MM.1S (cell line): ENCODE measurements around the gene N4BP2L2.

Experiments
- DNase-seq: peaks from one replicate; pipeline ENCODE4 v3.0.0-alpha.2; 2015
- H2AFZ ChIP-seq: fragments of 300-600 bp; sonication (generic); 2 replicates; pipeline ENCODE4 v1.6.0; 2016; ENCODE audit warnings: antibody characterized with exemption, low read length
- H3F3A ChIP-seq: fragments of 300-600 bp; sonication (generic); 2 replicates; pipeline ENCODE4 v1.6.1; 2016; ENCODE audit warnings: mild to moderate bottlenecking, antibody characterized with exemption, low read length, moderate library complexity, mixed read lengths; ENCODE audit not compliant: insufficient read depth
- H3K27ac ChIP-seq: fragments of 300-600 bp; sonication (generic); 2 replicates; pipeline ENCODE4 v1.5.1; 2016; ENCODE audit warnings: mild to moderate bottlenecking, low read length
- H3K27me3 ChIP-seq: fragments of 300-600 bp; sonication (generic); replicated peaks from 2 replicates; pipeline ENCODE4 v1.6.0; 2016; ENCODE audit warnings: low read length; ENCODE audit not compliant: insufficient read depth
- H3K36me3 ChIP-seq: fragments of 300-600 bp; sonication (generic); replicated peaks from 2 replicates; pipeline ENCODE4 v1.6.1; 2016; ENCODE audit warnings: mild to moderate bottlenecking, low read length, mixed read lengths; ENCODE audit not compliant: insufficient read depth
- H3K4me1 ChIP-seq: fragments of 300-600 bp; sonication (generic); 2 replicates; pipeline ENCODE4 v1.6.1; 2016; ENCODE audit warnings: low read length, mixed read lengths
- H3K4me2 ChIP-seq: fragments of 300-600 bp; sonication (generic); 2 replicates; pipeline ENCODE4 v1.6.0; 2016; ENCODE audit warnings: low read depth, low read length
- H3K4me3 ChIP-seq: fragments of 300-600 bp; sonication (generic); 2 replicates; pipeline ENCODE4 v1.5.1; 2016; ENCODE audit warnings: low read length, mixed read lengths
- H3K79me2 ChIP-seq: fragments of 300-600 bp; sonication (generic); 2 replicates; pipeline ENCODE4 v1.6.1; 2016; ENCODE audit warnings: mixed run types, low read length, mixed read lengths
- H3K9ac ChIP-seq: fragments of 300-600 bp; sonication (generic); 2 replicates; pipeline ENCODE4 v1.6.1; 2016; ENCODE audit warnings: low read length, mixed read lengths
- H3K9me2 ChIP-seq: fragments of 300-600 bp; sonication (generic); replicated peaks from 2 replicates; pipeline ENCODE4 v1.6.1; 2016; ENCODE audit warnings: mild to moderate bottlenecking, low read length, mixed read lengths; ENCODE audit not compliant: insufficient read depth
- H3K9me3 ChIP-seq: fragments of 300-600 bp; sonication (generic); replicated peaks from 2 replicates; pipeline ENCODE4 v1.6.1; 2016; ENCODE audit warnings: mild to moderate bottlenecking, low read length, mixed read lengths; ENCODE audit not compliant: insufficient read depth
- H4K20me1 ChIP-seq: fragments of 300-600 bp; sonication (generic); 2 replicates; pipeline ENCODE4 v1.6.1; 2016; ENCODE audit warnings: mild to moderate bottlenecking, low read length, moderate library complexity, mixed read lengths; ENCODE audit not compliant: insufficient read depth
- EZH2 ChIP-seq: fragments of 300-600 bp; sonication (generic); optimal IDR thresholded peaks from 2 replicates; pipeline ENCODE3; 2017; ENCODE audit warnings: low read depth, mild to moderate bottlenecking, antibody characterized with exemption, low read length, mixed read lengths
- EZH2phosphoT487 ChIP-seq: fragments of 300-600 bp; sonication (generic); IDR thresholded peaks from 2 replicates; pipeline ENCODE4 v1.6.1; 2018; ENCODE audit warnings: antibody characterized with exemption, low read length
- TF ChIP-seq, protein P1 (sequence below): fragments of 300-600 bp; sonication (generic); IDR thresholded peaks from 2 replicates; pipeline ENCODE4 v1.5.1; 2016; ENCODE audit warnings: antibody characterized with exemption, low read length, mixed read lengths

Gene N4BP2L2

DNA sequence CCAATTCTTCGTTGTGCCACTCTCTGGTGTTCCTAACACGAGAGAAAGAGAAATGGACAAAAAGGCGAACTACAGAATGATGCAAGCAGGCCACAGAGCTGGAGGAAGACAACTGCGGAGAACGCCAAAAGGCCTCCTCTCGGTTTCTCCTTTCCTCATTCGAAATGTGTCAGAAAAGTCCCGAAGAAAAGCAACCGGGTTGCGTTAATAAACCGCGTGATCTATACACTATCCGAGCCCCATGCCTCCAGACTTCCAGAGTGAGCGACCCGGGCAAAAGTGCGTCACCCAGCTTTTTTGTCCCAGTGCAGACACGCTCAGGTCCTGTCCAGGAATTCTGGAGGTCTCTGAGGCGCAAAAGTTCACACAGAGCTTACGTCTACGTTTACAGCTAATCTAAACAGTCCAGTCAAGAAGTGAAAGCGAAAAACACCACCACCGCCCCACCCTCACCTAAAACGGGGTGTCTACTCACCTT lies 413 bp downstream of the N4BP2L2 start:
- peaks cover 8% of the 10 kb centered on the region; the same call in 1 of the 2 replicates for H3F3A ChIP-seq
- H3K4me1 ChIP-seq, result peaks cover 4% of the 10 kb centered on the region; the same call in 1 of the 2 replicates
- H3K27ac ChIP-seq, result peak overlapping the region; percentile 96
- H3K79me2 ChIP-seq, result peaks cover 44% of the 10 kb centered on the region
- no peak for TF ChIP-seq EZH2
- TF ChIP-seq, protein P1, sequence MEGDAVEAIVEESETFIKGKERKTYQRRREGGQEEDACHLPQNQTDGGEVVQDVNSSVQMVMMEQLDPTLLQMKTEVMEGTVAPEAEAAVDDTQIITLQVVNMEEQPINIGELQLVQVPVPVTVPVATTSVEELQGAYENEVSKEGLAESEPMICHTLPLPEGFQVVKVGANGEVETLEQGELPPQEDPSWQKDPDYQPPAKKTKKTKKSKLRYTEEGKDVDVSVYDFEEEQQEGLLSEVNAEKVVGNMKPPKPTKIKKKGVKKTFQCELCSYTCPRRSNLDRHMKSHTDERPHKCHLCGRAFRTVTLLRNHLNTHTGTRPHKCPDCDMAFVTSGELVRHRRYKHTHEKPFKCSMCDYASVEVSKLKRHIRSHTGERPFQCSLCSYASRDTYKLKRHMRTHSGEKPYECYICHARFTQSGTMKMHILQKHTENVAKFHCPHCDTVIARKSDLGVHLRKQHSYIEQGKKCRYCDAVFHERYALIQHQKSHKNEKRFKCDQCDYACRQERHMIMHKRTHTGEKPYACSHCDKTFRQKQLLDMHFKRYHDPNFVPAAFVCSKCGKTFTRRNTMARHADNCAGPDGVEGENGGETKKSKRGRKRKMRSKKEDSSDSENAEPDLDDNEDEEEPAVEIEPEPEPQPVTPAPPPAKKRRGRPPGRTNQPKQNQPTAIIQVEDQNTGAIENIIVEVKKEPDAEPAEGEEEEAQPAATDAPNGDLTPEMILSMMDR, result no peak
- no peak for TF ChIP-seq EZH2phosphoT487
- H3K4me3 ChIP-seq, result peak overlapping the region; percentile 87
- H3K27me3 ChIP-seq, result no peaks in the 10 kb centered on the region
- H3K9me3 ChIP-seq, result no peaks in the 10 kb centered on the region
- H4K20me1 ChIP-seq, result no peaks in the 10 kb centered on the region
- peak overlapping the region; percentile 93 for H3K9ac ChIP-seq
- peak overlapping the region; percentile 38; the same call in 1 of the 2 replicates for H3K4me2 ChIP-seq
- H2AFZ ChIP-seq, result peak overlapping the region; percentile 63
- DNase-seq, result peak; percentile 70
- H3K36me3 ChIP-seq, result no peaks in the 10 kb centered on the region; the same call in 1 of the 2 replicates
- no peaks in the 10 kb centered on the region for H3K9me2 ChIP-seq

DNA sequence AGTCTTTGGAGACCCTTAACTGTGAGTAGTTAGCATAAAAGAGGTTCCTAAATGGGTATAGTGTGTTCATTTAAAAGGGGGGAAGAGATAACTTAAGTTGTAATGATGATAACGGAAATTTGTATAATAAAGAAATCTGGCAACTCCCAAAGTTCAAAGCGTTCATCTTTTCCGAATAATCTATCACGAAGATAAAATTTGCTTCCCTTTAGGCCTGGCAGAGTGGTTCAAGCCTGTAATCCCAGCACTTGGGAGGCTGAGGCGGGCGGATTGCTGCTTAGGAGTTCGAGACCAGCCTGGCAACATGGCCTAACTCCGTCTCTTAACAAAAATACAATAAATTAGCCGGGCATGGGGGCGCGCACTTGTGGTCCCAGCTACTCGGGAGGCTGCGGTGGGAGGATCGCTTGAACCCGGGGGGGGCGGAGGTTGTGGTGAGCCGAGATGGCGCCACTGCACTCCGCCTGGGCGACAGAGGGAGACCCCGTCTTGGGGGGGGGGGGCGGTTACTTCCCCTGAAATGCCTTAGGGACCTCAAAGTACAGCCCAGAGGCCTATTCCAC lies 934 bp downstream of the N4BP2L2 start:
- no peaks in the 10 kb centered on the region for H3K27me3 ChIP-seq
- peaks cover 48% of the 10 kb centered on the region for H3K79me2 ChIP-seq
- no peaks in the 10 kb centered on the region for H3K9me2 ChIP-seq
- TF ChIP-seq EZH2, result no peak
- H3K4me1 ChIP-seq, result peaks cover 4% of the 10 kb centered on the region; the same call in 1 of the 2 replicates
- H3K9ac ChIP-seq, result peak overlapping the region; percentile 93
- peaks cover 8% of the 10 kb centered on the region; the same call in 1 of the 2 replicates for H3F3A ChIP-seq
- H3K36me3 ChIP-seq, result no peaks in the 10 kb centered on the region; the same call in 1 of the 2 replicates
- H3K4me2 ChIP-seq, result peak overlapping the region; percentile 38; the same call in 1 of the 2 replicates
- H4K20me1 ChIP-seq, result no peaks in the 10 kb centered on the region
- DNase-seq, result no peak
- H3K9me3 ChIP-seq, result no peaks in the 10 kb centered on the region
- peak overlapping the region; percentile 96 for H3K27ac ChIP-seq
- peak overlapping the region; percentile 87 for H3K4me3 ChIP-seq
- H2AFZ ChIP-seq, result peak overlapping the region; percentile 63; the same call in 1 of the 2 replicates

DNA sequence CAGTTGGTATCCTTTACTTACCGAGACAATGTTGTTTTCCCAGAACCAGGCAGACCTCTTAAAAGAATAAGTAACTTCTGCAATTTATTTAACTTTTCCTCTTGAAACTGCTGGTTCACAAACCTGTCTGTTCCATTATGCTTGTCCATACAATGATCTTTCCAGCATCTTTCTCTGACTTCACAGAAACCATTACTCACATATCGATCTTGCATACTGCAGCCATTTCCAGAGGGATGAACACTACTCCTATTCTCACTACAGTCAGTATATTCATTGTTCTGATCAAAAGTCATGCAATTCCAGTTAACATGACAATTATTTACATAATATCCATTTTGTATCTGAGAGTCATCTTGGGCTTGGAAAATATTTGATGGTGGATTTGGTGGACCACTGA lies 2.8 kb downstream of the N4BP2L2 start:
- Histone ChIP-seq H3K9me2 (no peaks in the 10 kb centered on the region), H3K9ac (no peak overlapping the region), H3F3A (peaks cover 19% of the 10 kb centered on the region), H3K27me3 (no peaks in the 10 kb centered on the region), H3K27ac (no peak overlapping the region), H3K4me2 (no peak overlapping the region), H4K20me1 (no peaks in the 10 kb centered on the region), H3K79me2 (peaks cover 58% of the 10 kb centered on the region), H3K4me1 (peaks cover 8% of the 10 kb centered on the region; the same call in 1 of the 2 replicates), H3K4me3 (no peak overlapping the region), H3K9me3 (no peaks in the 10 kb centered on the region), H3K36me3 (no peaks in the 10 kb centered on the region; the same call in 1 of the 2 replicates), H2AFZ (no peak overlapping the region)
- TF ChIP-seq EZH2 (no peak), EZH2phosphoT487 (no peak)
- TF ChIP-seq, protein P1, result no peak
- DNase-seq, result no peak

DNA sequence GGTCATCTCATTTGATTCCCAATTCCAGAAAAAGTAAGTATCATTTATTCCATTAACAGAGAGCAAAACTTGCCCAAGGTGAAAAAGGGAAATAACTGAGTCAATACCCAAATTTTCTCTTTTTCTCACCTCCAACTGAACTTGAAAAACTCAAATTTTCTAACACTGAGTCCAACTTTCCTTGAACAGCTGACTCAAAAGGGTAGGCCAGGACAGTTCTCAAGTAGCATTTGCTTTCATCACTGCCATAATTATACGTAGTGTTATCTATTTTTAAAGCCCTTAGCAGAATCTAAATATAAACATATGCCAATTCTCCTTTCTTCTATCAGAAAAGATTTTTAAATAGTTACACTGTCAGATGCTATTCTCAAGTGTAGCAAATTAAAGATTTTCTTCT lies 3.5 kb downstream of the N4BP2L2 start:
- no peaks in the 10 kb centered on the region for H3K9me2 ChIP-seq
- TF ChIP-seq EZH2, result no peak
- TF ChIP-seq, protein P1, result no peak
- TF ChIP-seq EZH2phosphoT487, result no peak
- peaks cover 65% of the 10 kb centered on the region for H3K79me2 ChIP-seq
- peaks cover 8% of the 10 kb centered on the region; the same call in 1 of the 2 replicates for H3K4me1 ChIP-seq
- H4K20me1 ChIP-seq, result no peaks in the 10 kb centered on the region
- H3K9me3 ChIP-seq, result no peaks in the 10 kb centered on the region
- H3K27ac ChIP-seq, result no peak overlapping the region
- no peak overlapping the region for H3K9ac ChIP-seq
- no peak overlapping the region for H3K4me3 ChIP-seq
- no peaks in the 10 kb centered on the region for H3K27me3 ChIP-seq
- peaks cover 19% of the 10 kb centered on the region for H3F3A ChIP-seq
- no peak overlapping the region for H2AFZ ChIP-seq
- H3K36me3 ChIP-seq, result no peaks in the 10 kb centered on the region; the same call in 1 of the 2 replicates
- H3K4me2 ChIP-seq, result no peak overlapping the region
- no peak for DNase-seq
